ENCODE data around the gene ZNF550.
"Not testable (repeated sequence)": the region's sequence is repeated elsewhere in the genome, so short reads cannot be mapped to it uniquely, and the experiment has no call there.

Gene ZNF550

DNA sequence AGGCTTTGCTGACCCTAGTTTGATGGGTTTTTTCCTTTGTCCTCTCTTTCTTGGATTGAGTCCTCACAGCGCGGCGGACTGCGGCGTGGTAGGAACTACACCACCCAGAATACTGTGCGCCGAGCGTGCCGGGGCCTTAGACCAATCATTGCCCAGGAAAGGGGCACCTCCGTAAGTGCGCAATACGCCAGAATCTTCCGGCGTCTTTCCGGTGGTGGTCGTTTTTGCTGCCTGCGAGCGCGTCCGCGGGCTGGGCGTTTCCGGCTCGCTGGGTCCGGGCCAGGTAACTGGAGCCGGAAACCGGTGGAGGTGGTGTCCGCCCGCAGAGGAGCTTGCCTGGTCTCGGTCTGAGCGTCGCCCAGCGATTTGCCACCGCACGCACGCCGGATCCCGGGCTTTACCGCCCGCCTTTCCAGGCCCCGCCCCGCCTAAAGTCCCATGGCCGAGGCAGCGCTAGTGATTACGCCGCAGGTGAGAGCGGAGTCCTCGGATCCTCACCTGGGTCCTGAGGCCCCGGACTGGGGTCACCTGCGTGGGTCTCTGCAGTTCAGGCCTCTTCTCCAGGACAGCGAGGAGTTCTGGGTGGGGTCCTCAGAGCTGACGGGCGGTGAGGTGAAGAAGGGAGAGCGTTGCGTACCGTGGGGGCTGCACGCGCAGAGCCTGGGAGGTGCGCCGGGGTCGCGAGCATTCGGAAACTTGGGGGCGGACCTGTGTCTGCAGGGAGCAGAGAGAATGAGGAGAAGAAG is 32.4 kb downstream of the ZNF550 start, which contains the start of gene ZNF549:
ZNF549 (plus strand) TSS at position 221 of the 746 bp plus-strand sequence; CDS start at position 439, 218 bp downstream.
- DNase-seq (ENCODE audit: low read depth) = peak; percentile 78

DNA sequence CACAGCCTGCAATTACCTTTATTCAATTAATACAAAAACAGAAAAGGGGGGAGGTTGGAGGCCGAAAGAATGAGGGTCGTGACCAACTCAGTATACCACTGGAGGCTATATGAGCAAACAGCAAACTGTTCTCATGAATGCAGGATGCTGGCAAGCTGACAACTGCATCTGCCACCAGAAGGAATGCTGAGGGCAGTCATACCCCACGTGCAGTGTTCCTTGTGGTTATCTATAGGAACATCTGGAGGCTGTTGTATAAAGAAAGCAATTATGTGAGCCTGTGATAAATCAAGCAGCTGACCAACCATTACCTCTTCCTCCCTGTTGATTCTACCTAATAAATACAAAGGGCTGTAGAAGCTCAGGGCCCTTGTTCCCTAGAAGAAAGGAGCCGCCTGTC is 41.6 kb downstream of the ZNF550 start:
- not testable (repeated sequence) for DNase-seq (ENCODE audit: low read depth)

DNA sequence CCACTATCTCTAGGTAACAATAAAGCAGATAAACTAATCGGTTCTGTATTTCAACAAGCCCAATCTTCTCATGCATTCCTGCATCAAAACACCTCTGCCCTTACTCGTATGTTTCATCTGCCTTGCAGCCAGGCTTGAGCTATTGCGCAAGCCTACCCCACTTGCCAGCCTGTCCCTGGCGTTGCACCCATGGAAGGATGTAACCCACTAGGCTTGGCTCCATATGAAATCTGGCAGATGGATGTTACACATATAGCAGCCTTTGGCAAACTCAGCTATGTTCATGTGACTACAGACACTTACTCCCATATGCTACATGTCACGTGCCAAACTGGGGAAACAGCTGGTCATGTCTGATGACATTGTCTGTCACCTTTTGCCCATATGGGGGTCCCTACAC is 44.4 kb downstream of the ZNF550 start:
- DNase-seq (ENCODE audit: low read depth) = no peak

DNA sequence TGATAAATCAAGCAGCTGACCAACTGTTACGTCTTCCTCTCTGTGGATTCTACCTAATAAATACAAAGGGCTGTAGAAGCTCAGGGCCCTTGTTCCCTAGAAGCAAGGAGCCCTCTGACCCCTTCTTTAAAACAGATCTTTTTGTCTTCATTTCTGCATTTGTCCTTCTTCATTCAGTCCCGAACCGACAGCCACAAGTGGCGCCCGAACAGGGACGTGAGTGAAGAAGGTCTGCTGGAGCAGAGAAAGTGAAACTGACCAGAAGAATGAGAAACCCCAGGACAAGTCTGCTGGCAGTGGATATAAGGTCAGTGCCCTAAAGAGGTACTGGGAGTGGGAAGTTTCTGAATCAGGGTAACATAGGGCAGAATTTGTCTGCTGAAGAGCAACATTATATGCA is 46.8 kb downstream of the ZNF550 start:
- no peak for DNase-seq (ENCODE audit: low read depth)

DNA sequence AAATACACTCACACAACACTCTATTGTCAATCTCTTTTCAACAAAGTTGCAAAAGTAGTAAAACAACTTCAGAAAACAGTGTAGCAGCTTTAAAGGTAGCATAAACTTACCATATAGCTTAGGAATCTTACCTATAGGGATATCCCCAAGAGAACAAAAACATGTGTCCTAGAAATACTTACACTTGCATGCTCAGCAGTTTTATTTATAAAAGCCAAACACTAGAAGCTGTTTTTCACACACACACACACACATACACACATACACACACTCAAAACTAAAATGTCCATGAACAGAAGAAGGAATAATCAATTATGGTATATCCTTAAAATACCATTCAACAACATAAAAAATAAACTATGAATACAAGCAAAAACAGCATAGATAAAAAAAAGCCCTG is 48.2 kb downstream of the ZNF550 start:
- DNase-seq (ENCODE audit: low read depth) = no peak

DNA sequence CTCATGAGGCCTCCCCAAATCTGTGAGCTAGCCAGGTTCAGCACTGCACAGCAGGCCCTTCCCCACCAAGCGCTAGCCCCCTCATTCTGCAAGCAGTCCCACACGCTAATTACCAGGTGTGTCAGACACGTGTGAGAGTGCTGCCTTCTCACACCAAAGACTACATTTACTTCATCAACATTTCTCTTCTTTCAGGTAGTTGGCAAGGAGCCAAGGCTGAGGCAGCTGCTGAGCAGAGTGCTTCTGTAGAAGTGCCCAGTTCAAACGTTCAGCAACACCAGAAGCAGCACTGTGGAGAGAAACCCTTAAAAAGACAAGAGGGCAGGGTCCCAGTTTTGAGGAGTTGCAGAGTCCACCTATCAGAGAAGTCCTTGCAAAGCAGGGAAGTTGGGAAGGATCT is 53.5 kb downstream of the ZNF550 start:
- no peak for DNase-seq (ENCODE audit: low read depth)

DNA sequence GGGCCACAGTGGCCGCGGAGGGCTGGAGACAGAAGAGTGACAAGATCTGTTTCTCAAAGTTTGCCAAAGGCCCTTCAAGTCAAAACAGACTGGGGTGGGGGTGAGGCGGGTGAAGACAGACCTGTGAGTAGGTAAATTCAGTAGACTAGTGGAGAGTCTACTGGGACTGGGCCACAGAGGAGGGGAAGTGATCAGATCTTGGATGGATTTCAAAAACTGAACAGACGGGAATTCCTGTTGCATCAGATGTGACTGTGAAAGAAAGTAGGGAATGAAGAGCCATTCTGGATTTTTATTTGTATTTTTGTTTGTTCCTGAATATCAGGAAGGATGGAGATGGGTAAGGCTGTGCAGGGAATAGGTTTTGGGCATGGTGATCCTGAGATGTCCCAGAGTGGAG is 59.3 kb downstream of the ZNF550 start:
- DNase-seq (ENCODE audit: low read depth) = peak; percentile 57

DNA sequence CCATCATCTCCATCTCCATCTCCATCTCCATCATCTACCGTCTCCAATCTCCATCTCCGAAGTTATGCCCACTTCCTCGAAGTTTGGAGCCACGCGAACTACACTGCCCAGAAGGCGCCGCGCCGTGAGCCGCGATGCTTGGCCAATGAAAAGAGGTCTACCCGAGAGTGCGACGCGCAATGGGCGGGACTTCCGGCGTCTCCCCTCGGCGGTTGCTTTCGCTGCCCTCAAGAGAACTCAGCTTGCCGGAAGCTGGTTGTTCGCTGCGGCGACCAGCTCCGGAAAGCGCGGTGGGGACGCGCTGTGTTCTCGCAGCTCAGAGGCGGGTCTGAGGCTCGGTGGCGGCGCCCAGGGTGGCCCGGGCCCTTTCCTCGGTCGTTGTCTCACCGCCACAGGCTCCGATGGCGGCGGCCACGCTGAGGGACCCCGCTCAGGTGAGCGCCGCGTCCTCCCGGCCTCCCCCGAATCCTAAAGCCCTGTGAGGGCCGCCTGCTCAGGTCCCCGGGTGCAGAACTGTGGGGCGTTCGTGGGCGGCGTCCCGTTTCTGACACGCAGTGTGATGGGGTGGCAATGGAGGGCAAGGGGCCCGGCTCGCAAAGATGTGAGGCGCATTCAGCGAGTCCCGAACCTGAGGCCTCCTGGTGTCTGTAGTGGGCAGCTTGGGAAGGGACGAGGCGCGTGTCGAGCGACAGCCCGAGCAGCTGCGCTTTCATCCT is 59.8 kb downstream of the ZNF550 start, which contains the start of gene ZNF773:
ZNF773 (plus strand) TSS at position 259 of the 716 bp plus-strand sequence; CDS start at position 402, 143 bp downstream.
- peak; percentile 90 for DNase-seq (ENCODE audit: low read depth)

DNA sequence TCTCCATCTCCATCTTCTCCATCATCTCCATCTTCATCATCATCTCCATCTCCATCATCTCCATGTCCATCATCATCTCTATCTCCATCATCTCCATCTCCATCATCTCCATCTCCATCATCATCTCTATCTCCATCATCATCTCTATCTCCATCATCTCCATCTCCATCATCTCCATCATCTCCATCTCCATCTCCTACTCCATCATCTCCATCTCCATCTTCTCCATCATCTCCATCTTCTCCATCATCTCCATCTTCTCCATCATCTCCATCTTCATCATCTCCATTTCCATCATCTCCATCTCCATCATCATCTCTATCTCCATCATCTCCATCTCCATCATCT is 60.4 kb downstream of the ZNF550 start:
- not testable (repeated sequence) for DNase-seq (ENCODE audit: low read depth)

DNA sequence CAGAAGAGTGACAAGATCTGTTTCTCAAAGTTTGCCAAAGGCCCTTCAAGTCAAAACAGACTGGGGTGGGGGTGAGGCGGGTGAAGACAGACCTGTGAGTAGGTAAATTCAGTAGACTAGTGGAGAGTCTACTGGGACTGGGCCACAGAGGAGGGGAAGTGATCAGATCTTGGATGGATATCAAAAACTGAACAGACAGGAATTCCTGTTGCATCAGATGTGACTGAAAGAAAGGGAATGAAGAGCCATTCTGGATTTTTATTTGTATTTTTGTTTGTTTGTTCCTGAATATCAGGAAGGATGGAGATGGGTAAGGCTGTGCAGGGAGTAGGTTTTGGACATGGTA is 71.4 kb downstream of the ZNF550 start:
- not testable (repeated sequence) for DNase-seq (ENCODE audit: low read depth)

DNA sequence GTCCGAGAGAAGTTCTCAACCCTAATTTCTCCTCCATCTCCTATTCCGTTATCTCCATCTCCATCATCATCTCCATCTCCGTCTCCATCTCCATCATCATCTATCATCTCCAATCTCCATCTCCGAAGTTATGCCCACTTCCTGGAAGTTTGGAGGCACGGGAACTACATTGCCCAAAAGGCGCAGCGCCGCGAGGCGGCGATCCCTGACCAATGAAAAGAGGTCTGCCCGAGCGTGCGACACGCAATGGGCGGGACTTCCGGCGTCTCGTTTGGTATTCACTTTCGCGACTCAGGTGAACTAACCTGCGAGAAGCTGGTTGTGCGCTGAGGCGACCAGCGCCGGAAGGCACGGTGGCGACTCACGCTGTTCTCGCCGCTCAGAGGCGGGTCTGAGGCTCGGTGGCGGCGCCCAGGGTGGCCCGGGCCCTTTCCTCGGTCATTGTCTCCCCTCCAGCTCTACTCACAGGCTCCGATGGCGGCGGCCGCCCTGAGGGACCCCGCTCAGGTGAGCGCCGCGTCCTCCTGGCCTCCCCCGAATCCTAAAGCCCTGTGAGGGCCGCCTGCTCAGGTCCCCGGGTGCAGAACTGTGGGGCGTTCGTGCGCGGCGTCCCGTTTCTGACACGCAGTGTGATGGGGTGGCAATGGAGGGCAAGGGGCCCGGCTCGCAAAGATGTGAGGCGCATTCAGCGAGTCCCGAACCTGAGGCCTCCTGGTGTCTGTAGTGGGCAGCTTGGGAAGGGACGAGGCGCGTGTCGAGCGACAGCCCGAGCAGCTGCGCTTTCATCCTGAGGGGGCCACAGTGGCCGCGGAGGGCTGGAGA is 72.0 kb downstream of the ZNF550 start, which contains the start of gene ZNF419:
ZNF419 (plus strand) TSS at position 274 of the 822 bp plus-strand sequence; CDS start at position 475, 201 bp downstream.
- peak; percentile 61 for DNase-seq (ENCODE audit: low read depth)

Measured in fibroblast of the conjunctiva (primary cell).